SK-N-MC (cell line): ENCODE measurements around the gene RPL28.

Experiments used
- EZH2 ChIP-seq: fragments of 200-600 bp; sonication (generic); IDR thresholded peaks from one replicate; pipeline ENCODE4 v1.6.1; 2017; ENCODE audit warnings: antibody characterized with exemption
- POLR2AphosphoS5 ChIP-seq: IDR thresholded peaks from 2 replicates; pipeline ENCODE4 v1.6.1; 2012; ENCODE audit warnings: mild to moderate bottlenecking, low read depth, low read length, borderline replicate concordance

DNA sequence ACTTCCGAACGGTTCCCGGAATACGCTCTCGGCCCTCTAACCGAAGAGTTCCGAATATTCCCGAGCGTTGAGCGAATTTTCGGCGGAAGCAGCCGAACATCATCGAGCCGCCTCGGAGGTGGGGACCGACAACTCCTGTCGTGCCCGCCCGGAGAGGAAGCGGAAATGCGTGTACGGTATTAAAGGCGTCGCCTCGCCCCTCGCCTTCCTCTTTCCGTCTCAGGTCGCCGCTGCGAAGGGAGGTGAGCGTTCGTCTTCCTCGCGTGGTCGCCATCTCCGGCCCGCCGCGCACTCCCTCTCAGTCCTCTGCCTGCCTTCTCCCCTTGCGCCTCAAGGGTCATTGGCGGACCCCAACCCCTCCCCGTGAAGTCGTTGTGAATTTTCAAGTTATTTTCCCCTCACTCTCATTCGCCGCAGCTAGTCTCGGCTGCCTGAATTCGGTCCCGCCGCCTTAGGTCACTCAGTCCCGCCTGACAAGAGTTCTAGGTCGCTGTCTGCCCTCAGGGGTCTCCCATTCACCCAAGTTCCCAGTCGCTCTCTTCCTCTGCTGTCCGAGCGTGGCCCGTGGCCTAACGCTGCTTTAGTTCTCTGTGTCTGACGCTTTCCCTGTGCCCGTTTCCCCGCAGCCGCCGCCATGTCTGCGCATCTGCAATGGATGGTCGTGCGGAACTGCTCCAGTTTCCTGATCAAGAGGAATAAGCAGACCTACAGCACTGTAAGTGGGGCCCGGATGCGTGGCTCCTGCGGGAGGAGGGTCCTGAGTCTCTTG, at the start of gene RPL28:
- TF ChIP-seq EZH2: no peak
- peak; percentile 100 for TF ChIP-seq POLR2AphosphoS5
